AG10803 (cell line): ENCODE data around the gene C10orf90.

Experiments used
- DNase-seq: peaks from one replicate; pipeline ENCODE4 v3.0.0; 2010; ENCODE audit warnings: low read depth
- H3K4me3 ChIP-seq: 2 replicates; pipeline ENCODE4 v1.5.1; 2011; ENCODE audit warnings: mild to moderate bottlenecking, low read length, control low read depth
- TF ChIP-seq, protein P1 (sequence below): conservative IDR thresholded peaks from 2 replicates; pipeline ENCODE4 v1.5.1; 2011; ENCODE audit warnings: mild to moderate bottlenecking, low read length, control low read depth, inconsistent platforms

C10orf90 gene

DNA sequence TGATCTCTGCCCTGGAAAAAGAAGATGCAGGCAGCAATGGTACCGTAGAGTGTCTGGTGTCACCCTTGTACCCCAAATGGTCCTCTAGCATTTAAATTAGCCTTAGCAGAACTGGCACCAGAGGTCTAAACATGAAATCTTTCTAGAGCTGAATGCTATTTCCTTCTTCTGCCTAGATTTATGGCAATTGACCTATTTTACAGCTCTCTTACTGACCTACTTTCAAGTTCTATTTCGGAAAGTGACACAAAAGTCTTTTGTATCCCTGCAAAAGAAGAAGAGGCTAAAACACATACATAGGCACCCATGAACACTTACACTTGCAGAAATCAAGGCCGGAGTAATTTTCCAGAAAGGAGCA is 272.1 kb downstream of the C10orf90 start:
- TF ChIP-seq, protein P1, sequence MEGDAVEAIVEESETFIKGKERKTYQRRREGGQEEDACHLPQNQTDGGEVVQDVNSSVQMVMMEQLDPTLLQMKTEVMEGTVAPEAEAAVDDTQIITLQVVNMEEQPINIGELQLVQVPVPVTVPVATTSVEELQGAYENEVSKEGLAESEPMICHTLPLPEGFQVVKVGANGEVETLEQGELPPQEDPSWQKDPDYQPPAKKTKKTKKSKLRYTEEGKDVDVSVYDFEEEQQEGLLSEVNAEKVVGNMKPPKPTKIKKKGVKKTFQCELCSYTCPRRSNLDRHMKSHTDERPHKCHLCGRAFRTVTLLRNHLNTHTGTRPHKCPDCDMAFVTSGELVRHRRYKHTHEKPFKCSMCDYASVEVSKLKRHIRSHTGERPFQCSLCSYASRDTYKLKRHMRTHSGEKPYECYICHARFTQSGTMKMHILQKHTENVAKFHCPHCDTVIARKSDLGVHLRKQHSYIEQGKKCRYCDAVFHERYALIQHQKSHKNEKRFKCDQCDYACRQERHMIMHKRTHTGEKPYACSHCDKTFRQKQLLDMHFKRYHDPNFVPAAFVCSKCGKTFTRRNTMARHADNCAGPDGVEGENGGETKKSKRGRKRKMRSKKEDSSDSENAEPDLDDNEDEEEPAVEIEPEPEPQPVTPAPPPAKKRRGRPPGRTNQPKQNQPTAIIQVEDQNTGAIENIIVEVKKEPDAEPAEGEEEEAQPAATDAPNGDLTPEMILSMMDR, result no peak
- DNase-seq, result no peak
- H3K4me3 ChIP-seq, result peak overlapping the region; percentile 1; the same call in 1 of the 2 replicates

DNA sequence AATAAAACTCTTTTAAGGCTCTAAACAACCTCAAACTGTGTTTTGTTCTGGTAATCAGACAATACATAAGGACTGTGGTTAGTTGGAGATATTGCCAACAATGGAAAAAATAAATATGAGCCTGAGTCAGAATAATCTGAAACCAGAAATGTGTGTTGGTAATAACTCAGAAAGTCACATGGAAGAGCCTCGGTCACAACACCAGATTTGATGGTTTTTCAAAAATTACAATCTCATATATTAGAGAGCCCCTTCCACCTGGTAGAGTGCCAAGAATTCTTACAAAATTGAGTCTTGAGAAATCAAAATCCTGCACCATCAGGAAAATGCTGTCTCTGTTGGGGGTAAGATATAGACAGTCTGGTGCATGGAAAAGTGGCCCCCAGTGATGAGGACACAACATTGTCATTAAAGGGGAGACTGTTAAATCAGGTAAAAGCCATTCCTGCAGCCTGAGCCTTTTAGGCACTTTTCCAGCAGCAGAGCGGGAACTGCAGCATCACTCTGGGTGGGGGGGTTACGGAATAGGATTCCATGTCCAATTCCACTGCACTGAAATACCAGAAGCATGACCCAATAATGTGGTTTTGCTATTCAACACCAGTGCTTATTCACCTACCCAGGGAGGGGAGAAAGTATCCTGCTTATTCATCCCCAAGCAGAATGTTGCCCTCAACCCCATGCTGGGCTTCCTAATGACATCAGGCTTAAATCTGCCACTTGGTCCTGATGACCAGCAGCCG is 272.7 kb downstream of the C10orf90 start:
- TF ChIP-seq, protein P1, result no peak
- H3K4me3 ChIP-seq, result no peak overlapping the region; the same call in 1 of the 2 replicates
- peak; percentile 98 for DNase-seq

DNA sequence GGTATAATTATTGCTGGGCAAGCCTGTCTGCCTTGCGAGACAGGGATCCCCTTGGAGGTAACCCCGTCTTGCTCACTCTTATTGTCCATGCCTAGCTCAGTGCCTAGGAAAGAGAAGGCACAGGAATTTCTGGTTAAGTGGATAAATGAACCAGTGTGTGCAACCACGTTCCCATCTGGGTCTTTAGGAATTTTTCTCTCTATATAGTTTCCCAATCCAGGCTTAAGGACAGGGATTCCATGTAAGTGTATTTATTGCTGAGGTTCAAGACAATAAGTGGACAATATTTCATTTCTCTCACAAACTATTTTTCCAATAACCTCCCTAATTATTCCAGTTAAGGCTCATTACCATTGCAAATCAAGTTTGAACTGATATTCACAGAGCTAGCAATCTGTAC is 273.3 kb downstream of the C10orf90 start:
- TF ChIP-seq, protein P1, result no peak
- H3K4me3 ChIP-seq, result no peak overlapping the region
- peak; percentile 63 for DNase-seq

DNA sequence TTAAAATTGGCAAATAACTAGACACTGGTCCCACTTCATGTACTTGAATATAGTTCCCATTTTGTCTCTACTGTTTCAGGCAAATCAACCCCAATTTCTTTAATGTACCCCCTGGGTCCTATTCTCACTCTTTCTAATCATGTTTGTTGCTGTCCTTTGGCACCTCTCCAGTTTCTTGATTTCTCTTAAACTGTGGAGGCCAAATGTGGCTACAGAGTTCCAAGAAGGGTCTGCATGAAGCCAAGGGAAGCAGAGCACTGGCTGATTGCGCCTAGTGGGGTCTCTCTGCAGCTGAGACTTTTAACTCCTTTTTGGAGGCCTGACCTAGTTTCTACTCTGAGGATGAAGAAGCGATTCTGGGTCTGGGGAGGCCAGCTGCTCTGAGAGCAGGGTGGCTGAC is 275.5 kb downstream of the C10orf90 start:
- no peak for DNase-seq
- no peak overlapping the region for H3K4me3 ChIP-seq
- TF ChIP-seq, protein P1, result no peak

DNA sequence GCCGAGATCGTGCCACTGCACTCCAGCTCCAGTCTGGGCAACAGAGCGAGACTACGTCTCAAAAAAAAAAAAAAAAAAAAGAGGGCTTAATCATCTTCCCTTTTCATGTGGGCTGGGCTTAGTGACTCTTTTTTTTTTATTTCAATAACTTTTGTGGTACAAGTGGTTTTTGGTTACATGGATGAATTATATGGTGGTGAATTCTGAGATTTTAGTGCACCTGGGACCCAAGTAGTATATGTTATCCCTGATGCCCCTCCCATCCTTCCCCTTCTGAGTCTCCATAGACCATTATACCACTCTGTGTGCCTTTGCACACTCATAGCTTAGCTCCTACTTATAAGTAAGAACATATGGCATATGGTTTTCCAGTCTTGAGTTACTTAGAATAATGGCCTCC is 277.4 kb downstream of the C10orf90 start:
- H3K4me3 ChIP-seq, result no peak overlapping the region
- DNase-seq, result no peak
- TF ChIP-seq, protein P1, result no peak

DNA sequence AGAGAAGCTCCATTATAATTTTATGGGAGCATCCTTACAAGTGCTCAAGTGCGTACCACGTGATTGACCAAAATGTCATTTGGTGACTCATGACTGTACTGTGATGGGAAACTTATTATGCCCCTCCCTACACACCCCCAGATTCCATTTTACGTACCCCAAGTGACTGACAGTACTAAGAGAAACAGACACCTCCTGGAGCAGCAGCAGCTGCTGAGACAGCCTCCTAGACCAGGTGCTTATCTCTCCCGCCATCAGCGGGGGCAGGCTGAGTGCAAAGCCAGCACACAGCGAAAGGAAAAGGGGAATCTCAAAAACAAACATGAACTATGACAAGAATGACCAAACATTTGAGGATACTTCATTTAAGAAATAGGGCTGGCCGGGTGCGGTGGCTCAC is 278.0 kb downstream of the C10orf90 start:
- H3K4me3 ChIP-seq, result no peak overlapping the region
- TF ChIP-seq, protein P1, result no peak
- no peak for DNase-seq

DNA sequence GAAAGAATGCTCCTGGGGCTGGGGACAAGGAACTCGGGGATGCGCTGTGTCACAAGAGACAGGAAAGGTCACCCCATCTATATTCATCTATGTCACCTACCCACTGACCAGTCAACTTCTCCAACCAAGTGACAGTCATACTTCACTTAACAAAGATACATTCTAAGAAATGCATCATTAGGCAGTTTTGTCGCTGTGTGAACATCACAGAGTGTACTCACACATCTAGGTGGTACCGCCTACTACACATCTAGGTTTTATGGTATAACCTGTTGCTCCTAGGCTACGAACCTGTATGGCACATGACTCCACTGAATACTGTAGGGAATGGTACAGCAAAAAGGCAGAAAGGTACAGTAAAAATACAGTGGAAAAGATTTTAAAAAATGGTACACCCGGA is 278.4 kb downstream of the C10orf90 start:
- no peak overlapping the region for H3K4me3 ChIP-seq
- TF ChIP-seq, protein P1, result no peak
- DNase-seq, result no peak
